ENCODE measurements around the gene HM13.

Gene HM13

DNA sequence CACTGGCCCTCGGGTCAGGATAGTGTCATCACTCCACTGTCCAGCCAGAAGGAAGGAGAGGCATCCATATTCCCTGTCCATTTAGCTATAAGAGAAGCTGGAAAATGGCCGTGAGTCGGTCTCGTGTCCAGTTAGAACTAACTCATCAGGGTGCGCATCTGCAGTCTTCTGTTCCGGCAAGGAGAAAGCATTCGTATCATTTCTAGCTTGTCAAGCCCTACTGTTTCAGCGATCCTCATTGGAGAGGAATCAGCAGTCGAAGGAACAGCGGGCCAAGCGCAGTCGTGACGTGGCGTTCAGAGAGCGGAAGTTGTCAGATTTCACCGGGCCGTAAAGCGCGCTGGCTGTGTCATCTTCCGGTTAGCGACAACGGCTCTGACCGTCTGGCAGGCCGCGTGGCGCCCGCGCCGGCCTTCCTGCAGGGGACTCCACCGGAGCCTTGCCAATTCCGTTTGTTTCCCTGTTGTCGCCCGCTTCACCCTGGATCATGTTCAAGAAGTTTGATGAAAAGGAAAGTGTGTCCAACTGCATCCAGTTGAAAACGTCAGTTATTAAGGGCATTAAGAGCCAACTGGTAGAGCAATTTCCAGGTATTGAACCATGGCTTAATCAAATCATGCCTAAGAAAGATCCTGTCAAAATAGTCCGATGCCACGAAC, 32.9 kb downstream of the HM13 start:
- DNase-seq (ENCODE audit: low read depth in 1 of 2, low spot score in 1 of 2) = peak; percentile 83 to 85
- peak overlapping the region; percentile 87 for H3K27ac ChIP-seq (replicated peaks)
- H3K27me3 ChIP-seq (ENCODE audit: insufficient read depth, poor library complexity, severe bottlenecking) = no peaks in the 10 kb centered on the region
- peak overlapping the region; percentile 52 for H3K4me3 ChIP-seq (replicated peaks; ENCODE audit: insufficient read depth, low read length)
- TF ChIP-seq, protein P1, sequence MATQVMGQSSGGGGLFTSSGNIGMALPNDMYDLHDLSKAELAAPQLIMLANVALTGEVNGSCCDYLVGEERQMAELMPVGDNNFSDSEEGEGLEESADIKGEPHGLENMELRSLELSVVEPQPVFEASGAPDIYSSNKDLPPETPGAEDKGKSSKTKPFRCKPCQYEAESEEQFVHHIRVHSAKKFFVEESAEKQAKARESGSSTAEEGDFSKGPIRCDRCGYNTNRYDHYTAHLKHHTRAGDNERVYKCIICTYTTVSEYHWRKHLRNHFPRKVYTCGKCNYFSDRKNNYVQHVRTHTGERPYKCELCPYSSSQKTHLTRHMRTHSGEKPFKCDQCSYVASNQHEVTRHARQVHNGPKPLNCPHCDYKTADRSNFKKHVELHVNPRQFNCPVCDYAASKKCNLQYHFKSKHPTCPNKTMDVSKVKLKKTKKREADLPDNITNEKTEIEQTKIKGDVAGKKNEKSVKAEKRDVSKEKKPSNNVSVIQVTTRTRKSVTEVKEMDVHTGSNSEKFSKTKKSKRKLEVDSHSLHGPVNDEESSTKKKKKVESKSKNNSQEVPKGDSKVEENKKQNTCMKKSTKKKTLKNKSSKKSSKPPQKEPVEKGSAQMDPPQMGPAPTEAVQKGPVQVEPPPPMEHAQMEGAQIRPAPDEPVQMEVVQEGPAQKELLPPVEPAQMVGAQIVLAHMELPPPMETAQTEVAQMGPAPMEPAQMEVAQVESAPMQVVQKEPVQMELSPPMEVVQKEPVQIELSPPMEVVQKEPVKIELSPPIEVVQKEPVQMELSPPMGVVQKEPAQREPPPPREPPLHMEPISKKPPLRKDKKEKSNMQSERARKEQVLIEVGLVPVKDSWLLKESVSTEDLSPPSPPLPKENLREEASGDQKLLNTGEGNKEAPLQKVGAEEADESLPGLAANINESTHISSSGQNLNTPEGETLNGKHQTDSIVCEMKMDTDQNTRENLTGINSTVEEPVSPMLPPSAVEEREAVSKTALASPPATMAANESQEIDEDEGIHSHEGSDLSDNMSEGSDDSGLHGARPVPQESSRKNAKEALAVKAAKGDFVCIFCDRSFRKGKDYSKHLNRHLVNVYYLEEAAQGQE (IDR thresholded peaks at IDR 0.05; ENCODE audit: insufficient replicate concordance, low read depth) = peak; percentile 14
- TF ChIP-seq, protein P2, sequence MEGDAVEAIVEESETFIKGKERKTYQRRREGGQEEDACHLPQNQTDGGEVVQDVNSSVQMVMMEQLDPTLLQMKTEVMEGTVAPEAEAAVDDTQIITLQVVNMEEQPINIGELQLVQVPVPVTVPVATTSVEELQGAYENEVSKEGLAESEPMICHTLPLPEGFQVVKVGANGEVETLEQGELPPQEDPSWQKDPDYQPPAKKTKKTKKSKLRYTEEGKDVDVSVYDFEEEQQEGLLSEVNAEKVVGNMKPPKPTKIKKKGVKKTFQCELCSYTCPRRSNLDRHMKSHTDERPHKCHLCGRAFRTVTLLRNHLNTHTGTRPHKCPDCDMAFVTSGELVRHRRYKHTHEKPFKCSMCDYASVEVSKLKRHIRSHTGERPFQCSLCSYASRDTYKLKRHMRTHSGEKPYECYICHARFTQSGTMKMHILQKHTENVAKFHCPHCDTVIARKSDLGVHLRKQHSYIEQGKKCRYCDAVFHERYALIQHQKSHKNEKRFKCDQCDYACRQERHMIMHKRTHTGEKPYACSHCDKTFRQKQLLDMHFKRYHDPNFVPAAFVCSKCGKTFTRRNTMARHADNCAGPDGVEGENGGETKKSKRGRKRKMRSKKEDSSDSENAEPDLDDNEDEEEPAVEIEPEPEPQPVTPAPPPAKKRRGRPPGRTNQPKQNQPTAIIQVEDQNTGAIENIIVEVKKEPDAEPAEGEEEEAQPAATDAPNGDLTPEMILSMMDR (IDR thresholded peaks at IDR 0.05; ENCODE audit: insufficient read depth, low read length) = no peak
- TF ChIP-seq GABPA (IDR thresholded peaks at IDR 0.05; ENCODE audit: low read depth) (peak; percentile 89), SPI1 (IDR thresholded peaks at IDR 0.05; ENCODE audit: borderline replicate concordance, low read depth) (peak; percentile 20; the same call in 1 of the 2 replicates), POLR2AphosphoS5 (IDR thresholded peaks at IDR 0.05; ENCODE audit: low read depth) (peak; percentile 90)

DNA sequence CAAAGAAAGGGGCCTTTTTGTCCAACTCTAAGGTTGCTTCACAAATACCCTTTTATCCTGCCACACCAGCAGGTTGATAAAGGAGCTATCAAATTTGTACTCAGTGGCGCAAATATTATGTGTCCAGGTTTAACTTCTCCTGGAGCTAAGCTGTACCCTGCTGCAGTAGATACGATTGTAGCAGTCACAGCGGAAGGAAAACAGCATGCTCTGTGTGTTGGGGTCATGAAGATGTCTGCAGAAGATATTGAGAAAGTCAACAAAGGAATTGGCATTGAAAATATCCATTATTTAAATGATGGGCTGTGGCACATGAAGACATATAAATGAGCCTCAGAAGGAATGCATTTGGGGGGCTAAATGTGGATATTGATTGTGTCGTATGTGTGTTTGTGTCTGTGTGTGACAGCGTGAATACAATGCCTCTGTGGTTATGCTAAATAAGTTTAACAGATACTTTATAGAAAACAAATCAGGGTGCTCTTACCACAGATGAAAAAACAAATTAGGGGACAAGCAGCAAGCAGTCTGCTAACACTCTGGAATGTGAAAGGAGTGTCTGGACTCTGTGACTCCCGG, 33.6 kb downstream of the HM13 start:
- TF ChIP-seq GABPA (IDR thresholded peaks at IDR 0.05; ENCODE audit: low read depth) (no peak), POLR2AphosphoS5 (IDR thresholded peaks at IDR 0.05; ENCODE audit: low read depth) (no peak), SPI1 (IDR thresholded peaks at IDR 0.05; ENCODE audit: borderline replicate concordance, low read depth) (no peak)
- TF ChIP-seq, protein P1 (IDR thresholded peaks at IDR 0.05; ENCODE audit: insufficient replicate concordance, low read depth) = no peak
- TF ChIP-seq, protein P2 (IDR thresholded peaks at IDR 0.05; ENCODE audit: insufficient read depth, low read length) = no peak
- H3K4me3 ChIP-seq (replicated peaks; ENCODE audit: insufficient read depth, low read length) = peak overlapping the region; percentile 52
- no peak for DNase-seq (ENCODE audit: low read depth in 1 of 2, low spot score in 1 of 2)
- H3K27ac ChIP-seq (replicated peaks) = peak overlapping the region; percentile 87
- H3K27me3 ChIP-seq (ENCODE audit: insufficient read depth, poor library complexity, severe bottlenecking) = no peaks in the 10 kb centered on the region

DNA sequence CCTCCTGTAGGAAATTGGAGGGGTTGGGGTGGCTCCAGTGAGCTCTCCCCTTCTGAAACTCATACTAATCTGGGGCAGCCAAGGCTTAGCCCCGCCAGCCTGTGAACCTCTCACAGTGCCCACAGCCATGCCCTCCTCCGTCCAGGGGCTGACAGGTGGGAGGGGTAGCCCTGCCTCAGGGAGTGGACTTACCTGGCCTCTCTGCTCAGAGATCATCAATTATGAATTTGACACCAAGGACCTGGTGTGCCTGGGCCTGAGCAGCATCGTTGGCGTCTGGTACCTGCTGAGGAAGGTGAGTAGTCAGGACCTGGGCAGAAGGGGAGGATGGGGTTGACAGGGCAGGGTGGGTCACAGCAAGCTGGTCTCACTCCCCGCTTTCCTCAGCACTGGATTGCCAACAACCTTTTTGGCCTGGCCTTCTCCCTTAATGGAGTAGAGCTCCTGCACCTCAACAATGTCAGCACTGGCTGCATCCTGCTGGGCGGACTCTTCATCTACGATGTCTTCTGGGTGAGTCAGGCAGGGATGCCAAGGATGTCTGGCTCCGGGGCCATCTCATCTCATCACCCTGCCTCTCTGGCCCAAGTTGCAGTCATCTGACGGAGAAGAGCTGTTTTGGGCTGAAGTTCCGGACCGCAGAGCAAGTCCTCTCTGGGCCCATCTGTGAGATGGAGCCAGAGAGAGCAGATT, 34.7 kb downstream of the HM13 start:
- Histone ChIP-seq H3K27ac (replicated peaks) (peak overlapping the region; percentile 87; the same call in 1 of the 2 replicates), H3K27me3 (ENCODE audit: insufficient read depth, poor library complexity, severe bottlenecking) (no peaks in the 10 kb centered on the region), H3K4me3 (replicated peaks; ENCODE audit: insufficient read depth, low read length) (no peak overlapping the region; the same call in 1 of the 2 replicates)
- DNase-seq (ENCODE audit: low read depth in 1 of 2, low spot score in 1 of 2) = no peak
- TF ChIP-seq GABPA (IDR thresholded peaks at IDR 0.05; ENCODE audit: low read depth) (no peak), SPI1 (IDR thresholded peaks at IDR 0.05; ENCODE audit: borderline replicate concordance, low read depth) (no peak), POLR2AphosphoS5 (IDR thresholded peaks at IDR 0.05; ENCODE audit: low read depth) (no peak)
- TF ChIP-seq, protein P1 (IDR thresholded peaks at IDR 0.05; ENCODE audit: insufficient replicate concordance, low read depth) = no peak
- TF ChIP-seq, protein P2 (IDR thresholded peaks at IDR 0.05; ENCODE audit: insufficient read depth, low read length) = no peak

All from HL-60 (cell line).